Measurements from ENCODE around the gene CHTF8.

- TF ChIP-seq CTCF (conservative IDR thresholded peaks at IDR 0.05; ENCODE audit: low read length) (no peak), EZH2phosphoT487 (IDR thresholded peaks at IDR 0.05; ENCODE audit: borderline replicate concordance) (no peak)
Observed at GRCh38 chr16:69111216-69111875, 21.0 kb downstream of the CHTF8 start.

Data from Loucy (cell line).